DLD1 (cell line): ENCODE measurements around the gene SPTSSB.

ENCODE experiments used
- in situ Hi-C: cut with HindIII; loops from 2 replicates; pipeline ENCODE4 v1.10.0; 2017; ENCODE audit warnings: low sequenced_read_pairs

SPTSSB gene

GRCh38 chr3:161342629-161343028, 28.7 kb downstream of the SPTSSB start:
- in situ Hi-C loops: no loop called here

GRCh38 chr3:161339517-161340500, 31.5 kb downstream of the SPTSSB start:
- in situ Hi-C loops: no loop called here

- in situ Hi-C loops: no loop called here
These were observed 34.0 kb downstream of the SPTSSB start for GRCh38 chr3:161337311-161337710.

- in situ Hi-C loops: no loop called here
These were observed 34.7 kb downstream of the SPTSSB start for GRCh38 chr3:161336661-161337060.

GRCh38 chr3:161333696-161334095, 37.6 kb downstream of the SPTSSB start:
- in situ Hi-C loops: no loop called here

GRCh38 chr3:161332792-161333191, 38.5 kb downstream of the SPTSSB start:
- in situ Hi-C loops: no loop called here

GRCh38 chr3:161325059-161325458, 46.3 kb downstream of the SPTSSB start:
- in situ Hi-C loops: no loop called here

GRCh38 chr3:161323926-161324621, 47.2 kb downstream of the SPTSSB start:
- in situ Hi-C loops: no loop called here

GRCh38 chr3:161322781-161323568, 48.3 kb downstream of the SPTSSB start:
- in situ Hi-C loops: no loop called here

GRCh38 chr3:161320837-161321236, 50.5 kb downstream of the SPTSSB start:
- in situ Hi-C loops: no loop called here

- in situ Hi-C loops: no loop called here
These were observed 51.5 kb downstream of the SPTSSB start for GRCh38 chr3:161319867-161320266.

GRCh38 chr3:161317077-161317476, 54.2 kb downstream of the SPTSSB start:
- in situ Hi-C loops: no loop called here

GRCh38 chr3:161316006-161316689, 55.2 kb downstream of the SPTSSB start:
- in situ Hi-C loops: no loop called here

GRCh38 chr3:161314836-161315395, 56.4 kb downstream of the SPTSSB start:
- in situ Hi-C loops: no loop called here

- in situ Hi-C loops: no loop called here
These were observed 60.5 kb downstream of the SPTSSB start for GRCh38 chr3:161310649-161311423.

- in situ Hi-C loops: no loop called here
These were observed 66.0 kb downstream of the SPTSSB start for GRCh38 chr3:161305095-161305991.

- in situ Hi-C loops: no loop called here
These were observed 74.5 kb downstream of the SPTSSB start for GRCh38 chr3:161296814-161297213.

GRCh38 chr3:161295325-161295724, 76.0 kb downstream of the SPTSSB start:
- in situ Hi-C loops: no loop called here
